GM18526 (cell line): Measurements from ENCODE around the gene INO80C.

Experiments
- POLR2A ChIP-seq: IDR thresholded peaks from 3 replicates; pipeline ENCODE4 v1.6.1; 2011; ENCODE audit not compliant: insufficient read length; ENCODE audit errors: extremely low read depth

INO80C gene

GRCh38 chr18:35516351-35516750 lies 18.6 kb upstream of the INO80C start:
- no peak for TF ChIP-seq POLR2A

GRCh38 chr18:35515460-35516130 lies 17.8 kb upstream of the INO80C start:
- no peak for TF ChIP-seq POLR2A

GRCh38 chr18:35514752-35515459 lies 17.1 kb upstream of the INO80C start:
- TF ChIP-seq POLR2A: no peak

- TF ChIP-seq POLR2A: no peak
These were observed 16.5 kb upstream of the INO80C start for GRCh38 chr18:35514283-35514682.

GRCh38 chr18:35513181-35513936 lies 15.6 kb upstream of the INO80C start:
- no peak for TF ChIP-seq POLR2A

GRCh38 chr18:35512761-35513160 lies 15.0 kb upstream of the INO80C start:
- TF ChIP-seq POLR2A: no peak

- no peak for TF ChIP-seq POLR2A
These were observed 14.1 kb upstream of the INO80C start for GRCh38 chr18:35511833-35512232.

GRCh38 chr18:35511428-35511827 lies 13.7 kb upstream of the INO80C start:
- TF ChIP-seq POLR2A: no peak

- TF ChIP-seq POLR2A: no peak
These were observed 12.4 kb upstream of the INO80C start for GRCh38 chr18:35510076-35510651.

GRCh38 chr18:35508746-35509338 lies 11.1 kb upstream of the INO80C start:
- TF ChIP-seq POLR2A: no peak

GRCh38 chr18:35508030-35508429 lies 10.3 kb upstream of the INO80C start:
- no peak for TF ChIP-seq POLR2A

- TF ChIP-seq POLR2A: no peak
These were observed 9.9 kb upstream of the INO80C start for GRCh38 chr18:35507623-35508022.

GRCh38 chr18:35507192-35507591 lies 9.4 kb upstream of the INO80C start:
- TF ChIP-seq POLR2A: no peak

- no peak for TF ChIP-seq POLR2A
These were observed 8.4 kb upstream of the INO80C start for GRCh38 chr18:35506024-35506712.

GRCh38 chr18:35504996-35505395 lies 7.2 kb upstream of the INO80C start:
- TF ChIP-seq POLR2A: no peak
